ENCODE data around the gene FRG2C.
A peak's percentile ranks its signal among the peaks of the same experiment; 100 is the strongest.
"Not testable (repeated sequence)": the region's sequence is repeated elsewhere in the genome, so short reads cannot be mapped to it uniquely, and the experiment has no call there.

Gene FRG2C

GRCh38 chr3:75658411-75659107 lies 5.6 kb upstream of the FRG2C start:
- H3K4me3 Mint-ChIP-seq, H3K9me3 Mint-ChIP-seq, ATAC-seq, H3K4me1 Mint-ChIP-seq, H3K27ac Mint-ChIP-seq, H3K36me3 Mint-ChIP-seq: not testable (repeated sequence)
- H3K27me3 Mint-ChIP-seq = peaks cover 17% of the 10 kb centered on the region

- peaks cover 17% of the 10 kb centered on the region for H3K27me3 Mint-ChIP-seq
- ATAC-seq, H3K27ac Mint-ChIP-seq, H3K4me1 Mint-ChIP-seq, H3K9me3 Mint-ChIP-seq, H3K4me3 Mint-ChIP-seq, H3K36me3 Mint-ChIP-seq: not testable (repeated sequence)
Observed at GRCh38 chr3:75659108-75659433, 5.1 kb upstream of the FRG2C start.

GRCh38 chr3:75665626-75666025 lies 1.5 kb downstream of the FRG2C start:
- H3K9me3 Mint-ChIP-seq = peaks cover 11% of the 10 kb centered on the region
- not testable (repeated sequence) for ATAC-seq, H3K36me3 Mint-ChIP-seq, H3K4me1 Mint-ChIP-seq, H3K27ac Mint-ChIP-seq, H3K4me3 Mint-ChIP-seq
- H3K27me3 Mint-ChIP-seq = peaks cover 21% of the 10 kb centered on the region

GRCh38 chr3:75667757-75668701 lies 3.9 kb downstream of the FRG2C start:
- peaks cover 37% of the 10 kb centered on the region for H3K27me3 Mint-ChIP-seq
- H3K9me3 Mint-ChIP-seq = peaks cover 18% of the 10 kb centered on the region
- peaks cover 12% of the 10 kb centered on the region for H3K4me1 Mint-ChIP-seq
- ATAC-seq, H3K27ac Mint-ChIP-seq, H3K4me3 Mint-ChIP-seq: not testable (repeated sequence)
- H3K36me3 Mint-ChIP-seq = peaks cover 18% of the 10 kb centered on the region

- Mint-ChIP-seq H3K36me3 (peaks cover 18% of the 10 kb centered on the region), H3K9me3 (peaks cover 22% of the 10 kb centered on the region), H3K27me3 (peaks cover 44% of the 10 kb centered on the region), H3K4me1 (peaks cover 12% of the 10 kb centered on the region)
- not testable (repeated sequence) for H3K27ac Mint-ChIP-seq, ATAC-seq, H3K4me3 Mint-ChIP-seq
Observed at GRCh38 chr3:75668759-75669347, 4.7 kb downstream of the FRG2C start.

GRCh38 chr3:75669348-75670297 lies 5.5 kb downstream of the FRG2C start:
- Mint-ChIP-seq H3K9me3 (peaks cover 22% of the 10 kb centered on the region), H3K4me1 (peaks cover 12% of the 10 kb centered on the region), H3K27me3 (peaks cover 44% of the 10 kb centered on the region), H3K36me3 (peaks cover 18% of the 10 kb centered on the region)
- peak; percentile 85 for ATAC-seq
- not testable (repeated sequence) for H3K27ac Mint-ChIP-seq, H3K4me3 Mint-ChIP-seq

- peak overlapping the region; percentile 15 for H3K4me3 Mint-ChIP-seq
- peaks cover 23% of the 10 kb centered on the region for H3K9me3 Mint-ChIP-seq
- not testable (repeated sequence) for ATAC-seq, H3K27ac Mint-ChIP-seq
- peaks cover 44% of the 10 kb centered on the region for H3K27me3 Mint-ChIP-seq
- peaks cover 12% of the 10 kb centered on the region for H3K4me1 Mint-ChIP-seq
- H3K36me3 Mint-ChIP-seq = peaks cover 18% of the 10 kb centered on the region
Observed at GRCh38 chr3:75670298-75671286, 6.5 kb downstream of the FRG2C start.

- H3K4me3 Mint-ChIP-seq, ATAC-seq, H3K27ac Mint-ChIP-seq: not testable (repeated sequence)
- peaks cover 12% of the 10 kb centered on the region for H3K4me1 Mint-ChIP-seq
- H3K9me3 Mint-ChIP-seq = peaks cover 25% of the 10 kb centered on the region
- H3K36me3 Mint-ChIP-seq = peaks cover 18% of the 10 kb centered on the region
- peaks cover 44% of the 10 kb centered on the region for H3K27me3 Mint-ChIP-seq
Observed at GRCh38 chr3:75671287-75672139, 7.4 kb downstream of the FRG2C start.

GRCh38 chr3:75672140-75672775 lies 8.1 kb downstream of the FRG2C start:
- H3K36me3 Mint-ChIP-seq = peaks cover 17% of the 10 kb centered on the region
- peaks cover 25% of the 10 kb centered on the region for H3K9me3 Mint-ChIP-seq
- H3K4me3 Mint-ChIP-seq, H3K27ac Mint-ChIP-seq, ATAC-seq: not testable (repeated sequence)
- peaks cover 41% of the 10 kb centered on the region for H3K27me3 Mint-ChIP-seq
- H3K4me1 Mint-ChIP-seq = peaks cover 11% of the 10 kb centered on the region

- not testable (repeated sequence) for H3K9me3 Mint-ChIP-seq, H3K27me3 Mint-ChIP-seq, H3K4me3 Mint-ChIP-seq, H3K4me1 Mint-ChIP-seq, ATAC-seq, H3K27ac Mint-ChIP-seq, H3K36me3 Mint-ChIP-seq
Observed at GRCh38 chr3:75683965-75684364, 19.8 kb downstream of the FRG2C start.

GRCh38 chr3:75687323-75687722 lies 23.2 kb downstream of the FRG2C start:
- no peak overlapping the region for H3K4me3 Mint-ChIP-seq
- no peak for ATAC-seq
- H3K36me3 Mint-ChIP-seq = peaks cover 22% of the 10 kb centered on the region
- H3K27me3 Mint-ChIP-seq = no peaks in the 10 kb centered on the region
- no peaks in the 10 kb centered on the region for H3K4me1 Mint-ChIP-seq
- peaks cover 7% of the 10 kb centered on the region for H3K9me3 Mint-ChIP-seq
- no peak overlapping the region for H3K27ac Mint-ChIP-seq

- Mint-ChIP-seq H3K4me3 (no peak overlapping the region), H3K27ac (no peak overlapping the region), H3K36me3 (peaks cover 22% of the 10 kb centered on the region), H3K4me1 (no peaks in the 10 kb centered on the region), H3K27me3 (no peaks in the 10 kb centered on the region), H3K9me3 (peaks cover 10% of the 10 kb centered on the region)
- no peak for ATAC-seq
Observed at GRCh38 chr3:75692061-75692460, 27.9 kb downstream of the FRG2C start.

Measured in stimulated activated memory B cell treated with anti-CD40 and anti-IgM and Interleukin-4, amounts not matched to agents 10 μg/mL and 1 μg/mL and 100 μg/mL, for 72 hours (primary cell).